Peyer's patch (tissue), 4 donors: ENCODE measurements around the gene NEB. TPM values are rescaled to one million over a fixed set of nuclear protein-coding genes. Genes with fewer than 3 reads are reported as not detected.
"Not testable (repeated sequence)": the region's sequence is repeated elsewhere in the genome, so short reads cannot be mapped to it uniquely, and the experiment has no call there.

Experiments
- DNase-seq, 3 donors: peaks; one replicate each; pipeline ENCODE4 v3.0.0-alpha.2; 2017 to 2019
- H3K27ac ChIP-seq, 4 donors: fragments of 200-600 bp; sonication (generic); one replicate each; pipeline ENCODE4 v1.5.1; 2016 to 2019
- H3K27me3 ChIP-seq, 2 donors: fragments of 200-600 bp; sonication (generic); one replicate each; pipeline ENCODE4 v1.5.1; 2019
- H3K36me3 ChIP-seq, 3 donors: fragments of 200-600 bp; sonication (generic); one replicate each; pipeline ENCODE4 v1.5.1; 2016 to 2019
- H3K4me1 ChIP-seq, 4 donors: fragments of 200-600 bp; sonication (generic); one replicate each; pipeline ENCODE4 v1.5.1; 2016 to 2019
- H3K4me3 ChIP-seq, 4 donors: fragments of 200-600 bp; sonication (generic); 1 replicate in 3 of 4; 2 replicates in 1 of 4; pipeline ENCODE4 v1.5.1; 2016 to 2019; ENCODE audit warnings: mild to moderate bottlenecking in 1 of 4
- H3K9me3 ChIP-seq, 4 donors: fragments of 200-600 bp; sonication (generic); one replicate each; pipeline ENCODE4 v1.5.1; 2016 to 2019; ENCODE audit warnings: mild to moderate bottlenecking in 1 of 4
- POLR2A ChIP-seq, 2 donors: fragments of 450-650 bp; IDR thresholded peaks; one replicate each; pipeline ENCODE4 v1.5.1; 2017; ENCODE audit warnings: antibody characterized with exemption in 2 of 2, mild to moderate bottlenecking in 2 of 2, moderate library complexity in 2 of 2
- total RNA-seq, 4 donors: library from RNA; depleted of rRNA; stranded (reverse); fragments of >200 nt; gene quantifications; one replicate each; pipeline ENCODE4 v1.1.0, GENCODE V29; 2016
- TF ChIP-seq, protein P1 (sequence below), 6 experiments: fragments of 450-650 bp in 4 of 6; fragments of 200-600 bp in 2 of 6; sonication (generic) in 1 of 6; IDR thresholded peaks; one replicate each; pipeline ENCODE4 v1.5.1; 2017 to 2019; ENCODE audit warnings: antibody characterized with exemption in 6 of 6, mild to moderate bottlenecking in 3 of 6, moderate library complexity in 1 of 6

NEB gene
- total RNA-seq, 4 donors from 2014 or later, result 2.7 to 5.1 (median 4.2) TPM

DNA sequence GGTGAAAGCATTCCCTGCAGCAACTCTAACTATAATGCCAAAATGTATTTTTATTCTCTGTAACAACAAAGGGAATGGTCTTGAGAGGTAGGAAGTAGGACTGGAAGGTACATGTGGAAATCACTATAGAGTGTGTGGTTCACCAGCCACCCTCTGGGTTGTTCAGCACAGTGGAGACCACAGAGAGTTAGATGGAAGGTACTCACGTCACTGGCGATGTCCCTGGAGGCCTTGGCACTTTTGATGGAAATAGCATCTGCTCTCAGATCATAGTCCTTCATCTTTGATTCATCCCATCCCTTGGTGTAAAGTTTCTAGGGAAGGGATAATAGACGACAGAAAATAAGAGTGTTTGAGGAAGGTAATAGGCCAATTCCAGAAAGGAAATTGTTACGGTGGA is 124.0 kb downstream of the NEB start:
- H3K36me3 ChIP-seq, result no peaks in the 10 kb centered on the region
- H3K27me3 ChIP-seq, result no peaks in the 10 kb centered on the region
- H3K4me1 ChIP-seq, result no peaks in the 10 kb centered on the region
- no peak for DNase-seq
- H3K27ac ChIP-seq, result no peak overlapping the region
- no peaks in the 10 kb centered on the region for H3K9me3 ChIP-seq
- TF ChIP-seq, protein P1, sequence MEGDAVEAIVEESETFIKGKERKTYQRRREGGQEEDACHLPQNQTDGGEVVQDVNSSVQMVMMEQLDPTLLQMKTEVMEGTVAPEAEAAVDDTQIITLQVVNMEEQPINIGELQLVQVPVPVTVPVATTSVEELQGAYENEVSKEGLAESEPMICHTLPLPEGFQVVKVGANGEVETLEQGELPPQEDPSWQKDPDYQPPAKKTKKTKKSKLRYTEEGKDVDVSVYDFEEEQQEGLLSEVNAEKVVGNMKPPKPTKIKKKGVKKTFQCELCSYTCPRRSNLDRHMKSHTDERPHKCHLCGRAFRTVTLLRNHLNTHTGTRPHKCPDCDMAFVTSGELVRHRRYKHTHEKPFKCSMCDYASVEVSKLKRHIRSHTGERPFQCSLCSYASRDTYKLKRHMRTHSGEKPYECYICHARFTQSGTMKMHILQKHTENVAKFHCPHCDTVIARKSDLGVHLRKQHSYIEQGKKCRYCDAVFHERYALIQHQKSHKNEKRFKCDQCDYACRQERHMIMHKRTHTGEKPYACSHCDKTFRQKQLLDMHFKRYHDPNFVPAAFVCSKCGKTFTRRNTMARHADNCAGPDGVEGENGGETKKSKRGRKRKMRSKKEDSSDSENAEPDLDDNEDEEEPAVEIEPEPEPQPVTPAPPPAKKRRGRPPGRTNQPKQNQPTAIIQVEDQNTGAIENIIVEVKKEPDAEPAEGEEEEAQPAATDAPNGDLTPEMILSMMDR (IDR thresholded peaks at IDR 0.05), result no peak
- no peak for TF ChIP-seq POLR2A (IDR thresholded peaks at IDR 0.05)
- no peak overlapping the region for H3K4me3 ChIP-seq

DNA sequence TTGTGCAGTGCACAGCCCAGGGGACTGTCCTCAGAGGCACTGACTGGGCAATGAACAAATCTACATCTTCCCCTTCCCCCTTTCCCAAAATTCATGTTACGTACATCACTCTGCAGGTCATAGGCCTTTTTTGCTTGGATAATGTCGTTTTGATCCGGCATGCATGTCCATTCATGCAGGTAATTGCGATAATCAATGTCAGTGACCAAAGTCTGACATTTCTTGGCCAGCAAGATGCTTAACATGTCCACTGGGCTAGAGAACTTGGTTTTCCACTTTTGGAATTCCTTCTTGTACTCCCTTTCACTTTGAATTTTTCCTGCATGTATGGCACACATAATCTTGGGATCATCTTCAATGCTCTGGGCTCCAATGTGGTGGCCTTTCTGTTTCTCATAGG is 124.6 kb downstream of the NEB start:
- Histone ChIP-seq H3K27ac (no peak overlapping the region), H3K36me3 (no peaks in the 10 kb centered on the region), H3K27me3 (no peaks in the 10 kb centered on the region), H3K4me1 (no peaks in the 10 kb centered on the region), H3K4me3 (no peak overlapping the region), H3K9me3 (no peaks in the 10 kb centered on the region)
- DNase-seq, result no peak
- TF ChIP-seq POLR2A (IDR thresholded peaks at IDR 0.05), result no peak
- TF ChIP-seq, protein P1 (IDR thresholded peaks at IDR 0.05), result no peak

DNA sequence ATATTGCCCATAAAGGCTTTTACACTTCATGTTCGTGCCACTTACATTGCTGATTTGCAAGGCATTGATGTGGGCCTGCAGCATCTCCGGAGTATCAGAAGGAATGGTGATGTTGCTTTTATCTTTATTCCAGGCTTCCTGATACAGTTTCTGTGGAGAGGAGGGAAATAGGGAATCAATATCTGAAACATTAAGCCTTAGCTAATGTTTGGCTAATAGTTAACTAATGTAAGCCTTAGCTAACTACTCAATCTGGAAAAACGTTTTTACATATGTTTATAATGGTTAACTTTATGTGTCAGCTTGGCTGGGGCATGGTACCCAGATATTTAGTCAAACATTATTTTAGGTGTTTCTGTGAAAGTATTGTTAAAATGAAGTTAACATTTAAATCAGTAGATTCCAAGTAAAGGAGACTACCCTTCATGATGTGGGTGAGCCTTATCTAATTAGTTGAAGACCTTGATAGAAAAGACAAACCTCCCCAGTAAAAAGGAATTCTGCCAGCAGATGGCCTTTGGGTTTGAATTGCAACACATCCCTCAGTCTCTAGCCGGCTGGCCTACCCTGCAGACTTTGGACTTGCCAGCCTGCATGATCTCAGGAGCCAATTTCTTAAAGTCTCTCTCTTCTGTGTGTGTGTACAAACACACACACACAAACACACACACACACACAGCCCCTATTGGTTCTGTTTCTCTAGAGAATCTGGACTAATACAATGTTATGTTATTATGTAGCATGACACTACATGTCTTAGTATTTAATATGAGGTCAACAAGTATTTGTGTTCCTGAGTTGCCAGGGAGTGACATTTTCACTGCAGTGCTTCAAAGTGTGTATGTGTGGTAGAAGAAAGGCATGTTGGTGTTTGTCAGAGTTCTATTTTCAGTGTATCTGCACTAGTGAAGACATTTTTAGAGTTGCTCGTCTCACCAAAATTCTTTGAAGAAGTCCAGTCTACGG is 126.5 kb downstream of the NEB start:
- H3K36me3 ChIP-seq, DNase-seq, H3K27me3 ChIP-seq, H3K4me1 ChIP-seq, H3K4me3 ChIP-seq, H3K27ac ChIP-seq, H3K9me3 ChIP-seq: not testable (repeated sequence)

DNA sequence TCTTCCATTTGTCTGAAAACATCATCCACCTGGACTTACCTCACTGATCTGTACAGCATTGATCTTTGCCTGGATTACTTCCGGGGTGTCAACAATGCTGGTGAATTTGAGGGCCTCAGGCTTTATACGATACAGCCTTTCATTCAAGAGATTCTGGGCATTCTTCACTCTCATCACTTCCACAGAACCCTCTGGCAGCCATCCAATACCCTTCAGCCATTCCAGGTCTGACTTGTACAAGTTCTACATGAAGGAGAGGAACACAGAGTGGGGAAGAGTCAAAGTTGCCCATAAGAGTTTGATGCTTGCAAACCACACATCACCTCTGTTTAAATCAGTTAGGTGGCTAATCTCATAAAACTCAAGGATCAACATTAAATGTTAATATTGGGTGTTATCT is 130.7 kb downstream of the NEB start:
- H3K27ac ChIP-seq, H3K27me3 ChIP-seq, H3K4me1 ChIP-seq, H3K36me3 ChIP-seq, DNase-seq, H3K4me3 ChIP-seq, H3K9me3 ChIP-seq: not testable (repeated sequence)

GRCh38 chr2:151602402-151602801 is 131.9 kb downstream of the NEB start:
- not testable (repeated sequence) for H3K9me3 ChIP-seq, H3K36me3 ChIP-seq, H3K27me3 ChIP-seq, H3K4me3 ChIP-seq, DNase-seq, H3K27ac ChIP-seq, H3K4me1 ChIP-seq

- not testable (repeated sequence) for H3K27ac ChIP-seq, H3K4me3 ChIP-seq, H3K36me3 ChIP-seq, H3K4me1 ChIP-seq, DNase-seq, H3K9me3 ChIP-seq, H3K27me3 ChIP-seq
Observed at GRCh38 chr2:151601803-151602202, 132.5 kb downstream of the NEB start.

- not testable (repeated sequence) for H3K36me3 ChIP-seq, H3K9me3 ChIP-seq, H3K4me1 ChIP-seq, H3K4me3 ChIP-seq, DNase-seq, H3K27me3 ChIP-seq, H3K27ac ChIP-seq
Observed at GRCh38 chr2:151596903-151597608, 137.2 kb downstream of the NEB start.

DNA sequence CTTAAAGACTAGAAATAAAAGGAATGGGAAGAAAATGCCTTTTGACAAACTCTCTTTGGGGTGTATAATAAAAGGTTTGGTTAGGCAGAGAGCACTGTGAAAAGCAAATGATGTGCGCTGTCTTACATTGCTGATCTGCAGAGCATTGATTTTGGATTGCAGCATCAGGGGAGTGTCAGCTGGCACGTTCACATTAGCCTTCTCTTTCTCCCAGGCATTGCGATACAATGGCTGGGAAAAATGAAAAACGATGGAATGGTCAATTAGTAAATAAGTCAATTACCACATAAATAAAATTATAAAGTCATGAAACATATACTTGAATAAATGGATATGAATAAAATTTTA is 142.4 kb downstream of the NEB start:
- DNase-seq, H3K27me3 ChIP-seq, H3K4me3 ChIP-seq, H3K9me3 ChIP-seq, H3K4me1 ChIP-seq, H3K27ac ChIP-seq, H3K36me3 ChIP-seq: not testable (repeated sequence)
